NCI-H345 treated with DMSO at 0.1 percent for 48 hours (cell line): ENCODE results near the gene CCDC141.
"Not testable (repeated sequence)": the region's sequence is repeated elsewhere in the genome, so short reads cannot be mapped to it uniquely, and the experiment has no call there.

Experiments used
- DNase-seq: peaks from one replicate; lab custom pipeline; 2025; ENCODE audit not compliant: unreplicated experiment; lab: John Stamatoyannopoulos, UW

The CCDC141 gene

GRCh38 chr2:179045602-179046001, 4.3 kb downstream of the CCDC141 start:
- DNase-seq: not testable (repeated sequence)

- no peak for DNase-seq
Observed at GRCh38 chr2:179044500-179044899, 5.4 kb downstream of the CCDC141 start.

- DNase-seq: no peak
Observed at GRCh38 chr2:179037807-179038206, 12.1 kb downstream of the CCDC141 start.

- no peak for DNase-seq
Observed at GRCh38 chr2:179036353-179036905, 13.5 kb downstream of the CCDC141 start.

GRCh38 chr2:179031731-179032408, 18.1 kb downstream of the CCDC141 start:
- DNase-seq: no peak

GRCh38 chr2:179024445-179024844, 25.5 kb downstream of the CCDC141 start:
- DNase-seq: no peak

- no peak for DNase-seq
Observed at GRCh38 chr2:179022685-179023084, 27.3 kb downstream of the CCDC141 start.

GRCh38 chr2:179021258-179021657, 28.7 kb downstream of the CCDC141 start:
- no peak for DNase-seq

- peak; percentile 9 for DNase-seq
Observed at GRCh38 chr2:179020156-179020750, 29.7 kb downstream of the CCDC141 start.

- DNase-seq: no peak
Observed at GRCh38 chr2:179019260-179019659, 30.7 kb downstream of the CCDC141 start.

GRCh38 chr2:179017773-179018357, 32.1 kb downstream of the CCDC141 start:
- no peak for DNase-seq

GRCh38 chr2:179014189-179014588, 35.7 kb downstream of the CCDC141 start:
- DNase-seq: not testable (repeated sequence)

GRCh38 chr2:179005976-179006375, 44.0 kb downstream of the CCDC141 start:
- DNase-seq: no peak

- no peak for DNase-seq
Observed at GRCh38 chr2:178999476-178999875, 50.5 kb downstream of the CCDC141 start.

GRCh38 chr2:178998539-178998938, 51.4 kb downstream of the CCDC141 start:
- DNase-seq: no peak

- DNase-seq: no peak
Observed at GRCh38 chr2:178997477-178997876, 52.5 kb downstream of the CCDC141 start.

GRCh38 chr2:178997067-178997466, 52.9 kb downstream of the CCDC141 start:
- DNase-seq: no peak

GRCh38 chr2:178994264-178994663, 55.7 kb downstream of the CCDC141 start:
- no peak for DNase-seq

- DNase-seq: no peak
Observed at GRCh38 chr2:178993788-178994187, 56.1 kb downstream of the CCDC141 start.

- not testable (repeated sequence) for DNase-seq
Observed at GRCh38 chr2:178992719-178993118, 57.2 kb downstream of the CCDC141 start.

GRCh38 chr2:178990533-178991241, 59.2 kb downstream of the CCDC141 start:
- DNase-seq: no peak
